Vagina (tissue), 2 donors: ENCODE results near the gene MARK3.

Experiments used
- CTCF ChIP-seq, 3 experiments: fragments of 450-650 bp in 2 of 3; fragments of 200-600 bp in 1 of 3; sonication (generic) in 1 of 3; IDR thresholded peaks; one replicate each; pipeline ENCODE4 v1.5.1; 2017 to 2019; ENCODE audit warnings: antibody characterized with exemption in 3 of 3, mild to moderate bottlenecking in 2 of 3, moderate library complexity in 2 of 3
- POLR2A ChIP-seq, 2 donors: fragments of 450-650 bp; IDR thresholded peaks; one replicate each; pipeline ENCODE4 v1.6.1; 2017; ENCODE audit warnings: antibody characterized with exemption in 2 of 2, mild to moderate bottlenecking in 2 of 2, moderate library complexity in 2 of 2
- POLR2AphosphoS5 ChIP-seq, 2 donors: sonication (generic); formaldehyde crosslinking; IDR thresholded peaks; one replicate each; pipeline ENCODE4 v1.9.0; 2017; ENCODE audit warnings: antibody characterized with exemption in 2 of 2, mild to moderate bottlenecking in 2 of 2, low read depth in 1 of 2; ENCODE audit not compliant: insufficient read depth in 1 of 2

DNA sequence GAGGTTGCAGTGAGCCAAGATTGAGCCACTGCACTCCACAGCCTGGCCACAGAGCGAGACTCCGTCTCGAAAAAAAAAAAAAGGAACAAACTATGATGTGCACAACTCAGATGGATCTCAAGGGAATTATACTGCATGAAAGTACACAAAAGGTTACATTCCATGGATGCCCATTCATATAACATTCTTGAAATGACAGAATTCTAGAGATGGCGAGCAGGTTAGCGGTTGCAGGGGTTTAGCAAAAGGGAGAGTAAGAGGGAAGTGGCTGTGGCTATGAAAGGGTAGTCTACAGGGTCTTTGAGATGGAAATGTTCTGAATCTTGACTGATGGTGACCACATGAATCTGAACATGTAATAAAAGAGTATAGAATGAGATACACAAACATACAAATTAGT is 87.7 kb downstream of the MARK3 start:
- no peak for TF ChIP-seq CTCF (IDR thresholded peaks at IDR 0.05)
- TF ChIP-seq POLR2A (IDR thresholded peaks at IDR 0.05): no peak
- TF ChIP-seq POLR2AphosphoS5 (IDR thresholded peaks at IDR 0.05; ENCODE audit: insufficient read depth in 1 of 2, low read depth in 1 of 2): no peak
